H9 (cell line): Measurements from ENCODE around the gene CDC20. TPM values are rescaled to one million over a fixed set of nuclear protein-coding genes. Genes with fewer than 3 reads are reported as not detected.

Experiments used
- DNase-seq: peaks from one replicate; pipeline ENCODE4 v3.0.0-alpha.2; 2017
- H2AFZ ChIP-seq: one replicate; pipeline ENCODE4 v1.6.1; 2013; ENCODE audit warnings: mild to moderate bottlenecking, low read length, control low read depth, moderate library complexity
- H2AK5ac ChIP-seq: 2 replicates; pipeline ENCODE4 v1.6.1; 2013; ENCODE audit warnings: low read length, control low read depth, mixed read lengths; ENCODE audit not compliant: insufficient read length
- H2BK120ac ChIP-seq: one replicate; pipeline ENCODE4 v1.6.1; 2013; ENCODE audit warnings: low read depth, mild to moderate bottlenecking, low read length, control low read depth, inconsistent platforms; ENCODE audit not compliant: poor library complexity, severe bottlenecking
- H2BK12ac ChIP-seq: 2 replicates; pipeline ENCODE4 v1.6.1; 2013; ENCODE audit warnings: low read length, control low read depth, mixed read lengths, low read depth; ENCODE audit not compliant: insufficient read length
- H2BK15ac ChIP-seq: 2 replicates; pipeline ENCODE4 v1.6.1; 2013; ENCODE audit warnings: low read depth, low read length, control low read depth
- H2BK20ac ChIP-seq: one replicate; pipeline ENCODE4 v1.6.1; 2013; ENCODE audit warnings: low read depth, mild to moderate bottlenecking, low read length, control low read depth, inconsistent platforms; ENCODE audit not compliant: poor library complexity, severe bottlenecking
- H2BK5ac ChIP-seq: 2 replicates; pipeline ENCODE4 v1.6.1; 2013; ENCODE audit warnings: low read length, control low read depth, mixed read lengths; ENCODE audit not compliant: insufficient read length
- H3K14ac ChIP-seq: 2 replicates; pipeline ENCODE4 v1.6.1; 2013; ENCODE audit warnings: low read length, control low read depth; ENCODE audit not compliant: insufficient read depth
- H3K18ac ChIP-seq: 2 replicates; pipeline ENCODE4 v1.6.1; 2013; ENCODE audit warnings: low read depth, mild to moderate bottlenecking, mixed read lengths, low read length, control low read depth; ENCODE audit not compliant: insufficient read length
- H3K23ac ChIP-seq: 2 replicates; pipeline ENCODE4 v1.6.1; 2013; ENCODE audit warnings: low read length, control low read depth, mixed read lengths, low read depth; ENCODE audit not compliant: insufficient read length
- H3K23me2 ChIP-seq: 2 replicates; pipeline ENCODE4 v1.6.1; 2013; ENCODE audit warnings: low read depth, mild to moderate bottlenecking, mixed read lengths, low read length, control low read depth; ENCODE audit not compliant: insufficient read length, poor library complexity, severe bottlenecking
- H3K27ac ChIP-seq: 2 replicates; pipeline ENCODE4 v1.5.1; 2013; ENCODE audit warnings: low read length, control low read depth, mixed read lengths, low read depth; ENCODE audit not compliant: insufficient read length
- H3K27me3 ChIP-seq: 2 replicates; pipeline ENCODE4 v1.6.1; 2013; ENCODE audit warnings: low read length, control low read depth, inconsistent platforms; ENCODE audit not compliant: insufficient read depth
- H3K4ac ChIP-seq: 2 replicates; pipeline ENCODE4 v1.6.1; 2013; ENCODE audit warnings: low read depth, mild to moderate bottlenecking, control low read depth, inconsistent platforms, low read length, moderate library complexity
- H3K4me1 ChIP-seq: 2 replicates; pipeline ENCODE4 v1.6.1; 2013; ENCODE audit warnings: low read length, control low read depth, inconsistent platforms; ENCODE audit not compliant: insufficient read depth
- H3K4me2 ChIP-seq: 2 replicates; pipeline ENCODE4 v1.6.1; 2013; ENCODE audit warnings: low read length, control low read depth, mixed read lengths; ENCODE audit not compliant: insufficient read length, insufficient read depth
- H3K56ac ChIP-seq: 2 replicates; pipeline ENCODE4 v1.6.1; 2013; ENCODE audit warnings: low read depth, mild to moderate bottlenecking, mixed read lengths, low read length, control low read depth; ENCODE audit not compliant: insufficient read length
- H3K79me1 ChIP-seq: 2 replicates; pipeline ENCODE4 v1.6.1; 2013; ENCODE audit warnings: low read depth, mild to moderate bottlenecking, moderate library complexity, low read length, control low read depth, inconsistent platforms; ENCODE audit not compliant: insufficient read depth, poor library complexity, severe bottlenecking
- H3K79me2 ChIP-seq: 2 replicates; pipeline ENCODE4 v1.6.1; 2013; ENCODE audit warnings: low read length, control low read depth, inconsistent platforms; ENCODE audit not compliant: insufficient read depth
- H3K9ac ChIP-seq: 2 replicates; pipeline ENCODE4 v1.6.1; 2013; ENCODE audit warnings: low read length, control low read depth, mixed read lengths; ENCODE audit not compliant: insufficient read length; ENCODE audit errors: extremely low read depth
- H3K9me3 ChIP-seq: one replicate; pipeline ENCODE4 v1.6.1; 2013; ENCODE audit warnings: low read depth, low read length, inconsistent platforms; ENCODE audit not compliant: control insufficient read depth
- H3T11ph ChIP-seq: one replicate; pipeline ENCODE4 v1.6.1; 2013; ENCODE audit warnings: mild to moderate bottlenecking, low read length, control low read depth, inconsistent platforms
- H4K20me1 ChIP-seq: one replicate; pipeline ENCODE4 v1.6.1; 2013; ENCODE audit not compliant: control insufficient read depth, insufficient read length, insufficient read depth
- H4K5ac ChIP-seq: 2 replicates; pipeline ENCODE4 v1.6.1; 2013; ENCODE audit warnings: low read depth, mild to moderate bottlenecking, mixed read lengths, low read length, control low read depth; ENCODE audit not compliant: insufficient read length
- H4K8ac ChIP-seq: replicated peaks from 2 replicates; pipeline ENCODE4 v1.6.1; 2013; ENCODE audit warnings: low read length, control low read depth, mixed read lengths, low read depth; ENCODE audit not compliant: insufficient read length
- H4K91ac ChIP-seq: 2 replicates; pipeline ENCODE4 v1.6.1; 2013; ENCODE audit warnings: low read depth, mild to moderate bottlenecking, moderate library complexity, mixed read lengths, low read length, control low read depth; ENCODE audit not compliant: insufficient read length
- H3K27ac Mint-ChIP-seq, 3 experiments: 2 replicates in 2 of 3; 3 replicates in 1 of 3; pipeline ENCODE4 v1.8.0; 2020 to 2021; ENCODE audit warnings: mixed read lengths in 3 of 3, mild to moderate bottlenecking in 1 of 3, moderate library complexity in 1 of 3
- H3K27me3 Mint-ChIP-seq: 2 replicates; pipeline ENCODE4 v1.8.0; 2021; ENCODE audit warnings: low read depth, mild to moderate bottlenecking, moderate library complexity, mixed read lengths
- H3K36me3 Mint-ChIP-seq, 3 experiments: 2 replicates in 2 of 3; 3 replicates in 1 of 3; pipeline ENCODE4 v1.8.0; 2020 to 2021; ENCODE audit warnings: low read depth in 3 of 3, mixed read lengths in 3 of 3; ENCODE audit not compliant: insufficient read depth in 1 of 3
- H3K4me1 Mint-ChIP-seq, 2 experiments: 2 replicates each; pipeline ENCODE4 v1.8.0; 2020; ENCODE audit warnings: mixed read lengths in 2 of 2
- H3K4me3 Mint-ChIP-seq, 2 experiments: 2 replicates in 1 of 2; 3 replicates in 1 of 2; pipeline ENCODE4 v1.8.0; 2020 to 2021; ENCODE audit warnings: mild to moderate bottlenecking in 2 of 2, mixed read lengths in 2 of 2, moderate library complexity in 1 of 2
- H3K9me3 Mint-ChIP-seq, 2 experiments: 2 replicates in 1 of 2; 3 replicates in 1 of 2; pipeline ENCODE4 v1.8.0; 2020; ENCODE audit warnings: mild to moderate bottlenecking in 2 of 2, mixed read lengths in 2 of 2, moderate library complexity in 1 of 2
- WGBS: extraction: QIAGEN DNeasy Blood & Tissue Kit; methylation state at CpG from one replicate; pipeline ENCODE4 v1.1.7; 2013; ENCODE audit warnings: missing lambda C conversion rate, low lambda C conversion rate, mixed read lengths; ENCODE audit not compliant: insufficient read length; ENCODE audit errors: extremely low coverage; 5-methylcytosine and 5-hydroxymethylcytosine counted together
- total RNA-seq: library from RNA; stranded (reverse); gene quantifications from 2 replicates; pipeline ENCODE4 v1.2.1, GENCODE V29; 2021
- TF ChIP-seq, protein P1 (sequence below): fragments of 200-600 bp; sonication (generic); conservative IDR thresholded peaks from 3 replicates; pipeline ENCODE4 v1.8.0; 2021; ENCODE audit warnings: antibody characterized with exemption, mild to moderate bottlenecking

Gene CDC20
- total RNA-seq, 1 experiment from 2014 or later: 246 TPM

DNA sequence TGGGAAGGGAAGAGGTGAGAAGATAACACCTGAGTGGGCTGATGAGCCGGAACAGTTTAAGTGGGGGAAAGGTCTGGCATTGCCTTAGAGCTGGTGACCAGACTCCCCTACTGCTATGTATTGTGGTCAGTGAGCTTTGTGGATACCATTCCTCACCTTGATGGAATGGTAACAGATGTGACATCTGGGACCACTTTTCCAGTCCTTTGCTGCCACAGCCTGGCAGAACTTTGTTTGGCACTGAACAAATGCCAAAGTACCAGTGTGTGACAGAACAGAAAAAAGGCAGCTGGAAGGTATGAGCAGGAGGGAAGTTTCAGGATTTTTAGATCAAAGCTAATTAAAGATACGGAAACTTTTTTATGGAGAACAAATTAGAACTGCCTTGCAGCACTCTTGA, 24.7 kb downstream of the CDC20 start:
- no peak overlapping the region for H3K27ac Mint-ChIP-seq
- Histone ChIP-seq H3K14ac (no peak overlapping the region), H4K8ac (no peak overlapping the region), H2BK15ac (no peak overlapping the region), H3K23me2 (no peaks in the 10 kb centered on the region), H3K23ac (no peak overlapping the region), H2AK5ac (no peak overlapping the region), H3K9ac (no peak overlapping the region), H4K91ac (no peak overlapping the region), H3K27ac (no peak overlapping the region), H2AFZ (no peak overlapping the region), H2BK20ac (no peak overlapping the region), H2BK12ac (no peak overlapping the region), H3T11ph (no peak overlapping the region), H2BK5ac (no peak overlapping the region), H3K18ac (no peak overlapping the region), H3K27me3 (no peaks in the 10 kb centered on the region), H3K56ac (no peak overlapping the region), H4K20me1 (no peaks in the 10 kb centered on the region), H3K4me2 (no peak overlapping the region), H3K4me1 (no peaks in the 10 kb centered on the region), H3K9me3 (no peaks in the 10 kb centered on the region), H3K4ac (no peak overlapping the region), H3K79me1 (no peaks in the 10 kb centered on the region), H4K5ac (no peak overlapping the region), H3K79me2 (no peaks in the 10 kb centered on the region; the same call in 1 of the 2 replicates), H2BK120ac (no peak overlapping the region)
- H3K27me3 Mint-ChIP-seq: no peaks in the 10 kb centered on the region
- TF ChIP-seq, protein P1, sequence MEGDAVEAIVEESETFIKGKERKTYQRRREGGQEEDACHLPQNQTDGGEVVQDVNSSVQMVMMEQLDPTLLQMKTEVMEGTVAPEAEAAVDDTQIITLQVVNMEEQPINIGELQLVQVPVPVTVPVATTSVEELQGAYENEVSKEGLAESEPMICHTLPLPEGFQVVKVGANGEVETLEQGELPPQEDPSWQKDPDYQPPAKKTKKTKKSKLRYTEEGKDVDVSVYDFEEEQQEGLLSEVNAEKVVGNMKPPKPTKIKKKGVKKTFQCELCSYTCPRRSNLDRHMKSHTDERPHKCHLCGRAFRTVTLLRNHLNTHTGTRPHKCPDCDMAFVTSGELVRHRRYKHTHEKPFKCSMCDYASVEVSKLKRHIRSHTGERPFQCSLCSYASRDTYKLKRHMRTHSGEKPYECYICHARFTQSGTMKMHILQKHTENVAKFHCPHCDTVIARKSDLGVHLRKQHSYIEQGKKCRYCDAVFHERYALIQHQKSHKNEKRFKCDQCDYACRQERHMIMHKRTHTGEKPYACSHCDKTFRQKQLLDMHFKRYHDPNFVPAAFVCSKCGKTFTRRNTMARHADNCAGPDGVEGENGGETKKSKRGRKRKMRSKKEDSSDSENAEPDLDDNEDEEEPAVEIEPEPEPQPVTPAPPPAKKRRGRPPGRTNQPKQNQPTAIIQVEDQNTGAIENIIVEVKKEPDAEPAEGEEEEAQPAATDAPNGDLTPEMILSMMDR: 0 out of 3 replicates have a peak, but pooled peaks have one; percentile 10
- DNase-seq: no peak
- no CpG with 5 or more reads among the region's 2 CpGs for WGBS
- no peak overlapping the region for H3K4me3 Mint-ChIP-seq
- H3K36me3 Mint-ChIP-seq: peaks cover 5 to 61% (median 39%) of the 10 kb centered on the region in 3 experiments; a peak in 6 of 7 replicates
- H3K4me1 Mint-ChIP-seq: peaks cover 1 to 5% of the 10 kb centered on the region in 2 experiments
- H3K9me3 Mint-ChIP-seq: no peaks in the 10 kb centered on the region
